Activated T-cell treated with anti-CD3 and anti-CD28 coated beads for 4 hours (primary cell): ENCODE data around the gene CAND1.
A peak's percentile ranks its signal among the peaks of the same experiment; 100 is the strongest.

Experiments used
- DNase-seq: peaks from one replicate; pipeline ENCODE4 v3.0.0-alpha.2; 2020

The CAND1 gene

DNA sequence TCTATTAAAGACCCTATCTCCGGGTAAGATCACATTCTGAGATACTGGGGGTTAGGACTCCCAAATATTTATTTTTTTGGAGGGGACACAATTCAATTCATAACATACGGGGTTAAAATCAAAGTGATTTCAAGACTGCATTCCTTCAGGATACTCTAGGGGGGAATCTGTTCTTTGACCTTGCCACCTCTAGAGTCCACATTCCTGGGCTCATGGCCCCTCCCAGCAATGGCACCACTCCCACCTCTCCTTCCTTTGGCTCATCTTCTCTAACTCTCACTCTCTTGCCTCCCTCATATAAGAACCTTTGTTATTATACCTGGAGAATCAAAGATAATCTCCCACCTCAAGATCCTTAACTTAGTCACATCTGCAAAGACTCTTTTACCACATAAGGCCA lies 79.5 kb downstream of the CAND1 start:
- no peak for DNase-seq

- DNase-seq, result no peak
Observed at GRCh38 chr12:67352682-67353081, 83.5 kb downstream of the CAND1 start.

DNA sequence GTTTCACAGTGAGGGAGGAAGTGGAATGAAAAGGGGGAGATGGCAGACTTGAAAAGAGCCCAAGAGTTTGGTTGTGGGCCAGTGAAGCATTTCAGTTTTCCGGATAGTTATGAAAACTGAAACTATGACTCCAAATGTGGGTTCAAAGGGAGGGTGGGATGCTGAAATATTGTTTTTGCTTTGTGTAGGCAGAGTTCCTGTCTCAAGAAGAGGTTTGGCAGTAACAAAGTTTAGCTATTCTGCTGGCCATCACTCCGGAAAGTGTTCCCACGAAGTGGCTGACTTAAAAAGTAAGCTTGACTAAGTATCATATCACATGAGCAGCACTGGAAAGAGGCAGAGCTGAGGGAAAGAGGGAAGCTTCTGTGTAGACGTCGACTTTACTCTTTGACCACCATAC lies 85.2 kb downstream of the CAND1 start:
- no peak for DNase-seq

DNA sequence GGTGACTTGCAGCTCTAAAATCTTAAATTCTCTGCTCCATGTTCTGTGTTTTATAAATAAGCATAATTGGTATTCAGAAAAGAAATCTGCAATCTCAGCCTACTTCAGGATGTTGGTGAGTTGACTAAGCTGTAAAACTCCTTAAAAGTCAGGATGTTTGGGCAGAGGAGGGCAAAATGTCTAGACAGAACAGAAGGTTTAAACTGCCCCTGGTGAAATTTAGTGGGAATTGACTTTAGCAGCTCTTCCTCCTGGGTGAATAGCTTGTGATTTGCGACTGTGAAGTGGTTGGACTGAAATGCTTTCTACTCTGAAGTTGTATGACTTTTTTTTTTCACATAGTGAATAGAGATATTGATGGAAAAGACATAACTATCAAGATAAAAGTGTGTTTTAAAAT lies 85.8 kb downstream of the CAND1 start:
- DNase-seq, result no peak

- DNase-seq, result peak; percentile 6
Observed at GRCh38 chr12:67355428-67356379, 86.5 kb downstream of the CAND1 start.

DNA sequence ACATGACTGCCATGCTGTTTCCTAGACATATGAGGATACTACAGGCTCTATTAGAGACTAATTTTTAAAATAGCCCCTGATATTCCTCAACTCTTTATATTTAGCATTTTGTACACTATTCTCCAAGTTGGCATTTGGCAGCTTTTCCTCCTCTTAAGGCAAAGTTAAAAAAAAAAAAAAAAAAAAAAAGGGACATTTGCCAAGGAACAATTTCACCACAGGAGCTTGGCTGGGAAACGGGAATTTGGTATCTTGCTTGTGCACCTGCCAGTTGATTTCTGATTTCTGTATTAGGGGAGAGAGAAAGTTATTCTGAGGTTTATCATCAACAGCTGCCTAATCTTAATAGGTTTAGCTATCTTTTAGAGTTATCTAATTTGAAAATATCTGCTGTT lies 87.2 kb downstream of the CAND1 start:
- no peak for DNase-seq

GRCh38 chr12:67357376-67358125 lies 88.4 kb downstream of the CAND1 start:
- no peak for DNase-seq

DNA sequence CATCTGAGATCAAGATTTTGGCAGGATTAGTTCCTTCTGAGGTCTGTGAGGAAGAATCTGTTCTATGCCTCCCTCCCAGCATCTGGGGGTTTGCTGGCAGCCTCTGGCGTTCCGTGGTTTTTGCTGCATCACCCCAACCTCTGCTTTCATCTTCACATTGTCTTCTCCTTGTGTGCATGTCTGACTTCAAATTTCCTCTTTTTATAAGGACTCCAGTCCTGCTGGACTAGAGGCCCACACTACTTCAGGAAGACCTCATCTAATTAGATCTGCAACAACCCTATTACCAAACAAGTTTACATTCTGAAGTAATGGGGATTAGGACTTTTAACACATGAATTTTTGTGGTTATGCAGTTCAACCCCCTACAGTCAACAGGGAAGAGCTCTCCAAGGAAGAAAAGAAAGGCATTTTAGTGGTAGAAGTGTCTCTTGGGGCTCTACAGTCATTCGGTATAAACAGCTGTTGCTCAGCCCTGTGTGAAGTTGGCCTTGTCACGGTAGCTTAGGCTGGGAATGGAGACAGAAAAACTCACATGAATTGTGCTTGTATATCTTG lies 89.7 kb downstream of the CAND1 start:
- no peak for DNase-seq

GRCh38 chr12:67362526-67362925 lies 93.4 kb downstream of the CAND1 start:
- DNase-seq, result no peak

- DNase-seq, result no peak
Observed at GRCh38 chr12:67364228-67364627, 95.1 kb downstream of the CAND1 start.

DNA sequence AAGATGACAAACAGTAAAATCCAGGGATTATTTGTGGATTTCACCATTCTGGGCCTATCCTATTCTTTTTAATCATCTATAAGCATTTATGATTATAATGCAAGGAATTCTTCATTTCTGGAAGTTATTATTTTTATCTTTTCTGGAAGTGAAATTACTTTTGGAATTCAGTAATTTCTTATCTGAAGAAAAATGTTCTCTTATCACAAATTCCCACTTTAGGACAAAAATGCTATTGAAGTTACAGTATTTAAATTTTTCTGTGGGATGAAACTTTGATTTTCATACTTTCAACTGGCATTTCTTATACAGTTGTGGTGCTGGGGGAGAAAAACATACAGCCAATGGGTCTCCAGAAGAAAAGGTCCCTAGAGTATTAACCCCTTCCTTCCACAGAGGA lies 96.0 kb downstream of the CAND1 start:
- DNase-seq, result no peak

DNA sequence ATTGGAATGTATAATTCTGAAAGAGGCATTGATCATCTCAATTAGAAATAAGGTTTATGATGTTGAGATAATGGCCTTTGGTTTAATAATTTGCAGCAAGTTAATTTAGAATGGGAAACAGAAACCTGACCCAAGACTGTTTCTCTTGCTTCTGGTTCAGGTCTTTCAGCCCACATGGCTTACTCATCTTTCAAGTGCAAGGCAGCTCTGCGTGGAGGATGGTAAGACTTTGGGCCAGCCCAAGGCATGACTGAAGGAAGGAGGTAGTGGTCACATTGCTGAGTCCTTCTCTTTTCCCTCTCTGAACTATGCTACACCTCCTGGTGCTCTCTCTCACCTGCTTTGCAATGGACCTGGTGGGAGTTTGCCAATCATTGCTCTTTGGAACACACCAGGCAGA lies 98.7 kb downstream of the CAND1 start:
- no peak for DNase-seq
